GM18909 (cell line): Measurements from ENCODE around the gene PTGDR.
A peak's percentile ranks its signal among the peaks of the same experiment; 100 is the strongest.

Experiments
- ATAC-seq: cut with Tn5 transposase; IDR thresholded peaks from one replicate; pipeline ENCODE4 v1.9.1; 2021; ENCODE audit warnings: mild to moderate bottlenecking; ENCODE audit not compliant: unreplicated experiment, poor library complexity

The PTGDR gene

GRCh38 chr14:52267501-52268278 lies at the start of gene PTGDR:
TSS of gene PTGDR (plus strand) at chr14:52267698. CDS start at chr14:52267815, 117 bp downstream.
- ATAC-seq = no peak

- no peak for ATAC-seq
These were observed 47.9 kb upstream of the PTGDR start for GRCh38 chr14:52219488-52220084.

DNA sequence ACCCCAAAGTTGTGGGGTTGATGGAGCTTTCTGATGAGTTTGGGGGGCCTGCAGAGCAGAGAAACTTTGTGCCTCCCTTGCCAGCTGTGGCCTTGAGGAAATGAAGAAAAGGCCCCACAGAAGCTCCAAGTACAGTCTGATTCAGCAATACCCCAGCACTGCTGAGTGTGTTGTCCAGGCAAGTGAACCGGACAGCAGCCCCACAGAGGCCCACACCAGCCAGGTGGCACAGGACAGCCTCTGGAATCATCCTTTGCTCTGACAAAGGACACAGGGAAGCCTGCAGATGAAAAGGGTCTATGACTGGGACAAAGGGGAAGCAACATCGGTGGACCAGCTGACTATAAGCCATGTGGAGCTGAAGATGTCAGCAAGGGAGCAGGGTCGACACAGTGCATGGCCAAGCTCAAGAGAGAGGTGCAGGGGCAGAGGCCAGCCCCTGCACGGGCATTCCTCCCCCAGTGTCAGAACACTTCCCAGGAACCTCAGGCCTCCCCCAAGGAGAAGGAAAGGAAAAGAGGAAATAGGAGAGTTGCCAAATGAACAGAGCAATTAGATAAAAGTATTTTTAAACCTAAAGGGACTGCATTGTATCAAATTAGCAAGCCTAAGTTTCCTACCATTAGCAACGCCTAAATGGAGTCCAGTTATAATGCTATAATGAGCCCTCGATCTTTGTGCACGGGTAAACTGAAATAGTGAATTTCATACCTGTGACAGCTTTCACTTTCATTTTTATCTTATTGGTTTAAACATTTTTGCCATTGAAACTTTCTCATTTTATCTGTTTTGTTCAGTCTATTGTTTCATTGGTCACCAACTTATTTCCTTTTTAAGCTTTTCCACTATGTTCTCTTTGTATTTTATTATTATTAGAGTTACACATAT lies 46.3 kb upstream of the PTGDR start:
- peak; percentile 42 for ATAC-seq

DNA sequence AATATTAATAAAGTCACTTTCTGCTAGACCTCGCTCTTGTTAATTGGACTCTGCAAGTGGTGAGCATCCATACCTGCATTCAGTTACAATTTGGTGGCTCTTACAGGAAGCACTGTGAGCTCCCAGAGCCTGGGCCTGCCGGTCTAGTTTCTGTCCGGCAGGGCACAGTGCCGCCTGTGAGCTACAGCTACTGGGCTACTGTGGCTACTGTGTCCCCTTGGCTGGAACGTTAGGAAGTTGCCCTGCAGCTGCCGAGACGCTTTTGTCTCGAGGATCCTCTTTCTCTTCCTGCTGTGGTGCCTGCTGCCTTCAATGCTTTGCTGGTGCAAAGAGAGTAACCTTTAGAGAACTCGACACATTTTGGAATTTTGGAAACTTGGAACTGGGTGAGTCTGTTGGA lies 44.6 kb upstream of the PTGDR start:
- no peak for ATAC-seq

DNA sequence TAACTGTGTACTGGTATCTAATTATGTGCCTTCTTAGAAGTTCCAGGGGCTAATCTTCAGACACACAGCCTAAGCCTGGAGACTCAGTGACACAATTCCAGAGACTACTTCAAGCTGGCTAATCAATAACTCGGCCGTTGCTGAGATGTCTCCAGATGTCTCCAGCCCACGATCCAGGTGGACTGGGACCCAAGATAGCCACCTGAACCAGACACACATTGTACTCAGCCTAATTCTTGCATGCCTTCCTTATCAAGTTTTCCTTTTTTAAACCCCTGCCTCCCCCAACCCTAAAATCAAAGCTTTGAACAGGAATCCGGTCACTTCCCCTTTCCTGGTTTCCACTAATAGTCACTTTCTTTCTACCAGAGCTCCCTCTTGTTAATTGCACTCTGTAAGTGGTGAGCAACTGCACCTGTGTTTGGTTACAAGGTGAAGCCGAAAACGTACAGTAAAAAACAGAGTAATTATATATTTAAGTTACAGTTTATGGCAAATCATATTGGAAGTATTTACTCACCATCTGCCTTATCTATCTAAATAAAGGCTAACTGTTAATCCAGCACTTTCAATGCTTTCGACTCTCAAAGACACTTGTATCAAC lies 39.8 kb upstream of the PTGDR start:
- no peak for ATAC-seq

DNA sequence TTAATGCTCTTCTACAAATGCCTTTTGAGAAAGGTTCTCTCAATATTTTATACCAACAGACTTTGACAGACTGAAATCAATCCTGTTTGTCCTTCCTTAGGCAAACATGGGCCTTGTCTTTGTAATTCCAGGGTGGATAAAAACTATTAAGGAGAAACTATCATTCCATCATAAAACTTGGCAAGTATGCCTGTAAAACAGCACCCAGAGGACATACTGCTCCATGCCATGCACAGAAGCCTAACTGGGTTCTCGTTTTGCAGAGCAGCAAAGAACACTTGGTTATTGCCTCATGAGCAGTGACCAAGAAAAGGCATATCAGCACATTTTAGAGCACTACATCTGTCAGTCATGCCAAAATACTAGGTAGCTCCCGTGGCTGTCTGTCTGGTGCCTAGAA lies 33.8 kb upstream of the PTGDR start:
- no peak for ATAC-seq

DNA sequence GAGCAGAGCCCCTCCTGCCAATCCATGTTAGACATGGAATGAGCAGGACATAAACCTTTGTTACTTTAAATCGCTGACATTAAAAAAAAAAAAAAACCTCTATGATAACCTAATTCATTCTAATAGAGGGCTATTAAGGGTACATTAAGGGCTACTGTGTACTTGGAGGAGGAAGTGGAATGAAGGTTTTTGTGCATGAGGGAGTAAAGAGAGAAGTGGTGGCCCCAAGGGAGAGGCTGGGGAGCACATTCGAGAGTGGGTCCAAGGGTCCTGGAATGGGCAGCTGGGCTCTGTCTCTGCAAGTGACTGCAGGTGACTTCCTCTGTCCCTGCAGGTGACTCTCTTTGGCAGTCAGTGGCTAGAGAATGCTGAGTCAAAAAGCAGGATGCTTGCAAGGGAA lies 32.1 kb upstream of the PTGDR start:
- ATAC-seq = no peak

DNA sequence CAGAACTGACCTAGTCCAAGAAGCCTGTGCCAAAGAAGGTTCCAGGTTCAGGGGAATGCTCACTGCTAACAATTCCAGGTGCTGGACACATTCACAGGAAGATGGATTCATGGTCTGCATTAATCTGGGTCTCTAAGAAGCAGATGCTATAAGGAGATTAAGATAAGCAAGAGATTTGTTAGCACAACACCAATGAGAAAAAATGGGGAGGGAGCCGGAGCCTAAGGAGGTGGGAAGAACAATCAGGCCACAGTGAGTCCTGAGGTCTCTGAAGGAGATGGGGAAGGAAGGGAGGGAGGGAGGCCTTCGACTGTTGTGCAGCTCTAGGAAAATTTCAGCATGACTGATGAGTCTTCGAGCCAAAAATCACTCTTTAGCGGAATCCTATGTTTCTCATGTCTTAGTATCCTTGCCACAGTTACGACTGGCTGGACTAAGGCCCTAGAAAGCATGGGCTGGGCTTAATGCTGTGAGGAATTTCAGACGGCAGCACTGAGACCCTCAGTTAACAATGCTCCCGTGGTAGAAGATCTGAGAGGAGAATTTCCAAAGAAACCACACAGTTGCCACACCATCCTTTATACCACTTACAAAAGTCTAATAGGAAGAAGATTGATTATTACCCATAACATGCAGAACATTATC lies 31.5 kb upstream of the PTGDR start:
- no peak for ATAC-seq

GRCh38 chr14:52238682-52239081 lies 28.8 kb upstream of the PTGDR start:
- no peak for ATAC-seq

DNA sequence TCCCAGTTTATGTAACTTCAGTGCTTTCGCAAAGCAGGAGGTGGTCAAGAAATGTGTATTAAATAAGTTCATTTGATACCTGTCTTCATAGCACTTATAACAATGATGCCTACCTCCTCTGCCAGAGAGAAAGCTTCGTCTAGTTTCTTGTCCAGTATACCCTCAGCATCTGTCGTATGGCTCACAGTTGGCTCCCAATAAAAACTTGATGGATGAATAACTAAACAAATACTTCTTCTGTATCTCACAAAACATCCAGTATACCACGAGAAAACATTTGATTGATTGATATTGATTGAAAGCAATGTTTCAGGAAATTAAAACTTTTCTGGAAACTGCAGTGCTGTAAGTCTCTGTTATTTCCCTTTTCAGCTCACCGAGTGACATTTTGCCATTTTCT lies 26.9 kb upstream of the PTGDR start:
- ATAC-seq = no peak

GRCh38 chr14:52241087-52241793 lies 26.3 kb upstream of the PTGDR start:
- ATAC-seq = no peak

- ATAC-seq = peak; percentile 63
These were observed 23.2 kb upstream of the PTGDR start for GRCh38 chr14:52244328-52244727.

DNA sequence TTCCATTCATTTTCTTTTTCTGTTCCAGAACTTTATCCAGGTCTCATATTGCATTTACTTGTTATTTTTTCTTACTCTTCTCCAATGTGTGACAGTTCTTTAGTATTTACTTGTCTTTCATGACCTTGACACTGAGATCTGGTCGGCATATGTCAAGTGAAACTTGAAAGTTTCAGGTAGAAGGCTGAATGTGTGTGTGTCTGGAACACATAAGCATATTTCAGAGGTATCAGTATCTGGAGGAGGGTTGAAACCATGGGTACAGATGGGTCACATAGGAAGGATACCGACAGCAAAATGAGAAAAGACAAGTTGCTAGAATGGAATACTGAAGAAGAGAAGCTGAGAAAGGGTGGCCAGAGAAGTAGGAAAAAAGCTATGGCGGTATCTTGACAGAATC lies 22.5 kb upstream of the PTGDR start:
- peak; percentile 62 for ATAC-seq

DNA sequence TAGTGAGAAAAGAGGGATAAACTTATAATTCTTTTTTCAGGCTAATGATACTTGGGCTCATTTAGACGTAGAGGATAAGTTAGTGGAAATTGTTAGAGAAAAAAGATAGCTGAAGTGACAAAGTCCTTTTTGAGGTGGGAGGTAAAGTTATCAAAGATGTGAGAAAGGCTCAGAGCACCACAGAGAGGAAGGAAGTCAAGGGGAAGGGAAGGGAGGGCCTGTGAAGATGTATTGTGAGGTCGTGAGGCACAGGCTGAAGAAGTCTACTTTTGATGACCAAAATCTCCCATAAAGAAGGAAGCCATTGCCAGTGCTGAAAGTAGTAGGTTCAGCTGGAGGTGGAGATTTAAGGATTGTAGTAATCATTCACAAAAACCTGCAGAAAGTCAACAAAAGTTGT lies 19.4 kb upstream of the PTGDR start:
- no peak for ATAC-seq

- ATAC-seq = no peak
These were observed 15.8 kb upstream of the PTGDR start for GRCh38 chr14:52251724-52252123.

GRCh38 chr14:52253503-52253902 lies 14.0 kb upstream of the PTGDR start:
- no peak for ATAC-seq

GRCh38 chr14:52254086-52254485 lies 13.4 kb upstream of the PTGDR start:
- ATAC-seq = no peak

GRCh38 chr14:52258783-52259182 lies 8.7 kb upstream of the PTGDR start:
- no peak for ATAC-seq

GRCh38 chr14:52259434-52259833 lies 8.1 kb upstream of the PTGDR start:
- ATAC-seq = no peak

DNA sequence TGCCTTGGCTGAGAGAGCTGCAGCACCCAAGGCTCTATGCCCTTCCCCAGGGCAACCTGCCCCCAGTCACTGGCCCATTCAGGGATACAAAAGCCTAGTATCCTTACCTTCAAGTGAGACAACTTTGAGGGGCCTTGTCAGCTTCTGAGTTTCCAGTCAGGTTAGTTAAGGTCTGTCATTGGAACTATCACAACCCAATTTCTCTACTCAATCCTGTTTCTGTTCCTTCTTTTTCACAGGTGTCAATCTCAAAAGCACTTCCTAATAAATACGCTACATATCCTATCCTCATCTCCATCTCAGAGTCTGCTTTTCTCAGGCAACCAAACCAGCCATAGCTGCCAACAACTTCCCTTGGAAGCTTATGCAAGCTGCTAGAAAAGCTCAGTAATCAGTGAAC lies 4.9 kb upstream of the PTGDR start:
- ATAC-seq = no peak
